HEK293 (cell line): ENCODE data around the gene TENT4B.

Experiments used
- CTCF ChIA-PET: fragments of 350-600 bp; formaldehyde crosslinking; extraction: SDS; loops from one replicate; lab custom pipeline; 2021; ENCODE audit warnings: antibody characterized with exemption; lab: Yijun Ruan, JAX
- POLR2A ChIA-PET: fragments of 300-600 bp; formaldehyde crosslinking; extraction: SDS; loops from one replicate; lab custom pipeline; 2020; ENCODE audit warnings: antibody characterized with exemption, inconsistent platforms; lab: Yijun Ruan, JAX
- H3K27ac ChIP-seq: fragments of 200-500 bp; sonication (Bioruptor generic); 2 replicates; pipeline ENCODE4 v1.5.1; 2014; ENCODE audit warnings: low read depth, low read length, control low read depth, inconsistent platforms; ENCODE audit errors: extremely low read depth
- H3K36me3 ChIP-seq, 2 experiments: fragments of 200-500 bp in 1 of 2; sonication (Bioruptor generic) in 1 of 2; 1 replicate in 1 of 2; 2 replicates in 1 of 2; pipeline ENCODE4 v1.5.1; 2014 to 2017; ENCODE audit warnings: inconsistent platforms in 2 of 2, low read length in 2 of 2; ENCODE audit not compliant: control insufficient read depth in 2 of 2, insufficient read depth in 1 of 2
- H3K4me1 ChIP-seq: fragments of 200-500 bp; sonication (Bioruptor generic); 2 replicates; pipeline ENCODE4 v1.5.1; 2014; ENCODE audit warnings: mild to moderate bottlenecking, low read length, inconsistent platforms; ENCODE audit not compliant: control insufficient read depth, insufficient read depth
- H3K4me3 ChIP-seq: 2 replicates; pipeline ENCODE4 v1.5.1; 2011; ENCODE audit warnings: low read depth, mild to moderate bottlenecking, control low read depth, low read length, moderate library complexity
- H3K9me3 ChIP-seq: fragments of 200-500 bp; sonication (Bioruptor generic); 2 replicates; pipeline ENCODE4 v1.5.1; 2014; ENCODE audit warnings: low read depth, low read length, inconsistent platforms; ENCODE audit not compliant: control insufficient read depth, insufficient read depth
- BCL11B ChIP-seq: fragments of 450-650 bp; formaldehyde crosslinking; IDR thresholded peaks from 2 replicates; pipeline ENCODE4 v1.5.1; 2016; ENCODE audit warnings: low read depth, missing biosample characterization, missing genetic modification characterization
- HOXA7 ChIP-seq: sonication (generic); formaldehyde crosslinking; IDR thresholded peaks from 2 replicates; pipeline ENCODE4 v1.8.1; 2022; ENCODE audit warnings: missing genetic modification reagents, borderline replicate concordance
- MZF1 ChIP-seq: fragments of 450-650 bp; formaldehyde crosslinking; IDR thresholded peaks from 2 replicates; pipeline ENCODE4 v1.5.1; 2017; ENCODE audit warnings: missing biosample characterization, missing genetic modification characterization, borderline replicate concordance
- WT1 ChIP-seq: fragments of 450-650 bp; formaldehyde crosslinking; IDR thresholded peaks from 2 replicates; pipeline ENCODE4 v1.5.1; 2016; ENCODE audit warnings: missing biosample characterization, missing genetic modification characterization
- YY2 ChIP-seq: fragments of 450-650 bp; formaldehyde crosslinking; IDR thresholded peaks from 2 replicates; pipeline ENCODE4 v1.5.1; 2016; ENCODE audit warnings: missing biosample characterization, missing genetic modification characterization
- ZNF132 ChIP-seq: fragments of 450-650 bp; formaldehyde crosslinking; IDR thresholded peaks from 2 replicates; pipeline ENCODE4 v1.5.1; 2017; ENCODE audit warnings: missing biosample characterization, missing genetic modification characterization, borderline replicate concordance
- ZNF23 ChIP-seq: fragments of 450-650 bp; formaldehyde crosslinking; IDR thresholded peaks from 2 replicates; pipeline ENCODE4 v1.5.1; 2016; ENCODE audit warnings: missing biosample characterization, missing genetic modification characterization, borderline replicate concordance
- ZNF366 ChIP-seq: fragments of 450-650 bp; formaldehyde crosslinking; conservative IDR thresholded peaks from 2 replicates; pipeline ENCODE4 v1.5.1; 2016; ENCODE audit warnings: missing biosample characterization, missing genetic modification characterization
- ZNF416 ChIP-seq: fragments of 450-650 bp; formaldehyde crosslinking; IDR thresholded peaks from 2 replicates; pipeline ENCODE4 v1.5.1; 2016; ENCODE audit warnings: missing biosample characterization, missing genetic modification characterization
- ZNF529 ChIP-seq: fragments of 450-650 bp; formaldehyde crosslinking; IDR thresholded peaks from 2 replicates; pipeline ENCODE4 v1.5.1; 2017; ENCODE audit warnings: missing genetic modification characterization, missing biosample characterization; ENCODE audit not compliant: insufficient replicate concordance
- ZNF585B ChIP-seq: fragments of 450-650 bp; formaldehyde crosslinking; IDR thresholded peaks from 2 replicates; pipeline ENCODE4 v1.5.1; 2016; ENCODE audit warnings: missing biosample characterization, missing genetic modification characterization
- ZNF624 ChIP-seq: fragments of 450-650 bp; formaldehyde crosslinking; IDR thresholded peaks from 2 replicates; pipeline ENCODE4 v1.5.1; 2017; ENCODE audit warnings: missing biosample characterization, missing genetic modification characterization
- ZNF629 ChIP-seq: fragments of 450-650 bp; formaldehyde crosslinking; IDR thresholded peaks from 2 replicates; pipeline ENCODE4 v1.5.1; 2017; ENCODE audit warnings: missing biosample characterization, missing genetic modification characterization
- TF ChIP-seq, protein P1 (sequence below): IDR thresholded peaks from 2 replicates; pipeline ENCODE4 v1.6.1; 2011; ENCODE audit warnings: mild to moderate bottlenecking, low read depth, low read length, borderline replicate concordance
- TF ChIP-seq, protein P2 (sequence below): fragments of 450-650 bp; formaldehyde crosslinking; IDR thresholded peaks from 2 replicates; pipeline ENCODE4 v1.5.1; 2017; ENCODE audit warnings: missing biosample characterization, missing genetic modification characterization
- TF ChIP-seq, protein P3 (sequence below): fragments of 450-650 bp; formaldehyde crosslinking; IDR thresholded peaks from 2 replicates; pipeline ENCODE4; 2016; ENCODE audit warnings: missing biosample characterization, missing genetic modification characterization
- TF ChIP-seq, protein P4 (sequence below): fragments of 450-650 bp; formaldehyde crosslinking; IDR thresholded peaks from 2 replicates; pipeline ENCODE4 v1.5.1; 2016; ENCODE audit warnings: missing biosample characterization, missing genetic modification characterization
- TF ChIP-seq, protein P5 (sequence below): fragments of 450-650 bp; formaldehyde crosslinking; IDR thresholded peaks from 2 replicates; pipeline ENCODE4 v1.5.1; 2016; ENCODE audit warnings: missing biosample characterization, missing genetic modification characterization

TENT4B gene

DNA sequence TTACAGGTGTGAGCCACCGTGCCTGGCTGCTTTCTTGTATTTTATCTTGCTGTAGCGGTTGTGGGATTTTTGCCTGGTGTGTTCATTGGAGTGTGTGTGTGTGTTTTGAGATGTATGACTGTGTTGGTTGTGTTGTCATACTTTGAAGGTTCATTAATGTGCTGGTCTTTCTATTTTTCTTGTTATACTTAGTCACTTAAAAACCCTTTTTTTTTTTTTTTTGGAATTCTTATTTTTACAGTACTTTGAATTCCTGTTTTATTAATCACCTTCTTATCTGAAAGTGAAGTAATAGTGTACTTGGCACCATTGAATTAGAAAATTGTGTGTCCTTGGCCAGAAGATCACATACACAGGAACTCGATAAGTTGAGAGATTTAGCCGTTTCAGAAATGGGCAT is 30.2 kb downstream of the TENT4B start:
- no peaks in the 10 kb centered on the region; a peak in 1 of 3 replicates for H3K36me3 ChIP-seq
- no peak overlapping the region for H3K4me3 ChIP-seq
- H3K9me3 ChIP-seq: no peaks in the 10 kb centered on the region
- POLR2A ChIA-PET: no interaction called here
- TF ChIP-seq ZNF629 (tag by site-specific recombination): no peak
- TF ChIP-seq, protein P1, sequence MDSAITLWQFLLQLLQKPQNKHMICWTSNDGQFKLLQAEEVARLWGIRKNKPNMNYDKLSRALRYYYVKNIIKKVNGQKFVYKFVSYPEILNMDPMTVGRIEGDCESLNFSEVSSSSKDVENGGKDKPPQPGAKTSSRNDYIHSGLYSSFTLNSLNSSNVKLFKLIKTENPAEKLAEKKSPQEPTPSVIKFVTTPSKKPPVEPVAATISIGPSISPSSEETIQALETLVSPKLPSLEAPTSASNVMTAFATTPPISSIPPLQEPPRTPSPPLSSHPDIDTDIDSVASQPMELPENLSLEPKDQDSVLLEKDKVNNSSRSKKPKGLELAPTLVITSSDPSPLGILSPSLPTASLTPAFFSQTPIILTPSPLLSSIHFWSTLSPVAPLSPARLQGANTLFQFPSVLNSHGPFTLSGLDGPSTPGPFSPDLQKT: no peak
- TF ChIP-seq, protein P2, sequence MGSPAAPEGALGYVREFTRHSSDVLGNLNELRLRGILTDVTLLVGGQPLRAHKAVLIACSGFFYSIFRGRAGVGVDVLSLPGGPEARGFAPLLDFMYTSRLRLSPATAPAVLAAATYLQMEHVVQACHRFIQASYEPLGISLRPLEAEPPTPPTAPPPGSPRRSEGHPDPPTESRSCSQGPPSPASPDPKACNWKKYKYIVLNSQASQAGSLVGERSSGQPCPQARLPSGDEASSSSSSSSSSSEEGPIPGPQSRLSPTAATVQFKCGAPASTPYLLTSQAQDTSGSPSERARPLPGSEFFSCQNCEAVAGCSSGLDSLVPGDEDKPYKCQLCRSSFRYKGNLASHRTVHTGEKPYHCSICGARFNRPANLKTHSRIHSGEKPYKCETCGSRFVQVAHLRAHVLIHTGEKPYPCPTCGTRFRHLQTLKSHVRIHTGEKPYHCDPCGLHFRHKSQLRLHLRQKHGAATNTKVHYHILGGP: no peak
- TF ChIP-seq ZNF23 (tag by site-specific recombination): no peak
- no peak for TF ChIP-seq ZNF416 (tag by site-specific recombination)
- TF ChIP-seq WT1 (tag by site-specific recombination): no peak
- no peak for TF ChIP-seq ZNF624
- H3K27ac ChIP-seq: no peak overlapping the region
- CTCF ChIA-PET: no interaction called here
- 0 out of 2 replicates have a peak, but pooled peaks cover 4% of the 10 kb centered on the region for H3K4me1 ChIP-seq

DNA sequence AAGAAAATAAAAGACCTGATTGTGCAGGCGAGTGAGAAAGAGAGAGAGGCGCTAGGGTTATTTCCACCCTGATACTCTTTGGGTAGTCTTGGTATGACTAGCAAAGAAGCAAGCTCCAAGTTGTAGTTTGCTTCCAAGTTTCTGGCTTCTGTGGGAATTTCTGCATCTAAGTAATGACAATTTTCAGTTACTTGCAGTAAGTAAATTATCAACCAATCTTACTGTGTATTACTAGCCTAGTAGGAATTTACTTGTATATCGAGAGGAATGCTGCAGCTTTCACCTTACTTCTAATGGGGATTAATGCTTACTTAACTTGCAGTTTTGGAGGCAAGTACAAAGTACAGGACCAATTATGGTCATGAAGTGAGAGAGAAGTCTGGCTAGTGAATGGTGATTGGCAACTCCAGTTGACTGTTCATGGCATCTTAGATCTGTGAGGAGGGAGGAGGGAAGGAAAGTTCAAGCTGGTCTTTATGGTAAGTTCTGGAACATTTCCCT is 31.9 kb downstream of the TENT4B start:
- no peaks in the 10 kb centered on the region for H3K9me3 ChIP-seq
- H3K27ac ChIP-seq: no peak overlapping the region
- ChIA-PET POLR2A (no interaction called here), CTCF (interaction anchor here (0.9 to 1.8 kb wide), 3 partner anchors 12 to 227 kb away, joined by 3 to 6 read pairs (median 3); no protein-coding TSS in a partner anchor)
- 0 out of 2 replicates have a peak, but pooled peaks cover 4% of the 10 kb centered on the region for H3K4me1 ChIP-seq
- no peak for TF ChIP-seq ZNF585B (tag by site-specific recombination)
- no peak for TF ChIP-seq MZF1 (tag by site-specific recombination)
- no peak for TF ChIP-seq ZNF366
- TF ChIP-seq, protein P3, sequence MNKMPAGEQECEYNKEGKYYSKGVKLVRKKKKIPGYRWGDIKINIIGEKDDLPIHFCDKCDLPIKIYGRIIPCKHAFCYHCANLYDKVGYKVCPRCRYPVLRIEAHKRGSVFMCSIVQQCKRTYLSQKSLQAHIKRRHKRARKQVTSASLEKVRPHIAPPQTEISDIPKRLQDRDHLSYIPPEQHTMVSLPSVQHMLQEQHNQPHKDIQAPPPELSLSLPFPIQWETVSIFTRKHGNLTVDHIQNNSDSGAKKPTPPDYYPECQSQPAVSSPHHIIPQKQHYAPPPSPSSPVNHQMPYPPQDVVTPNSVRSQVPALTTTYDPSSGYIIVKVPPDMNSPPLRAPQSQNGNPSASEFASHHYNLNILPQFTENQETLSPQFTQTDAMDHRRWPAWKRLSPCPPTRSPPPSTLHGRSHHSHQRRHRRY (tag by site-specific recombination): no peak
- no peak for TF ChIP-seq HOXA7 (CRISPR knock-in tag)
- TF ChIP-seq, protein P4, sequence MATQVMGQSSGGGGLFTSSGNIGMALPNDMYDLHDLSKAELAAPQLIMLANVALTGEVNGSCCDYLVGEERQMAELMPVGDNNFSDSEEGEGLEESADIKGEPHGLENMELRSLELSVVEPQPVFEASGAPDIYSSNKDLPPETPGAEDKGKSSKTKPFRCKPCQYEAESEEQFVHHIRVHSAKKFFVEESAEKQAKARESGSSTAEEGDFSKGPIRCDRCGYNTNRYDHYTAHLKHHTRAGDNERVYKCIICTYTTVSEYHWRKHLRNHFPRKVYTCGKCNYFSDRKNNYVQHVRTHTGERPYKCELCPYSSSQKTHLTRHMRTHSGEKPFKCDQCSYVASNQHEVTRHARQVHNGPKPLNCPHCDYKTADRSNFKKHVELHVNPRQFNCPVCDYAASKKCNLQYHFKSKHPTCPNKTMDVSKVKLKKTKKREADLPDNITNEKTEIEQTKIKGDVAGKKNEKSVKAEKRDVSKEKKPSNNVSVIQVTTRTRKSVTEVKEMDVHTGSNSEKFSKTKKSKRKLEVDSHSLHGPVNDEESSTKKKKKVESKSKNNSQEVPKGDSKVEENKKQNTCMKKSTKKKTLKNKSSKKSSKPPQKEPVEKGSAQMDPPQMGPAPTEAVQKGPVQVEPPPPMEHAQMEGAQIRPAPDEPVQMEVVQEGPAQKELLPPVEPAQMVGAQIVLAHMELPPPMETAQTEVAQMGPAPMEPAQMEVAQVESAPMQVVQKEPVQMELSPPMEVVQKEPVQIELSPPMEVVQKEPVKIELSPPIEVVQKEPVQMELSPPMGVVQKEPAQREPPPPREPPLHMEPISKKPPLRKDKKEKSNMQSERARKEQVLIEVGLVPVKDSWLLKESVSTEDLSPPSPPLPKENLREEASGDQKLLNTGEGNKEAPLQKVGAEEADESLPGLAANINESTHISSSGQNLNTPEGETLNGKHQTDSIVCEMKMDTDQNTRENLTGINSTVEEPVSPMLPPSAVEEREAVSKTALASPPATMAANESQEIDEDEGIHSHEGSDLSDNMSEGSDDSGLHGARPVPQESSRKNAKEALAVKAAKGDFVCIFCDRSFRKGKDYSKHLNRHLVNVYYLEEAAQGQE: no peak
- no peak for TF ChIP-seq ZNF529 (tag by site-specific recombination)
- TF ChIP-seq ZNF132: no peak
- TF ChIP-seq YY2 (tag by site-specific recombination): no peak
- no peak for TF ChIP-seq BCL11B (tag by site-specific recombination)
- TF ChIP-seq, protein P5, sequence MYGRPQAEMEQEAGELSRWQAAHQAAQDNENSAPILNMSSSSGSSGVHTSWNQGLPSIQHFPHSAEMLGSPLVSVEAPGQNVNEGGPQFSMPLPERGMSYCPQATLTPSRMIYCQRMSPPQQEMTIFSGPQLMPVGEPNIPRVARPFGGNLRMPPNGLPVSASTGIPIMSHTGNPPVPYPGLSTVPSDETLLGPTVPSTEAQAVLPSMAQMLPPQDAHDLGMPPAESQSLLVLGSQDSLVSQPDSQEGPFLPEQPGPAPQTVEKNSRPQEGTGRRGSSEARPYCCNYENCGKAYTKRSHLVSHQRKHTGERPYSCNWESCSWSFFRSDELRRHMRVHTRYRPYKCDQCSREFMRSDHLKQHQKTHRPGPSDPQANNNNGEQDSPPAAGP: no peak
- no peak overlapping the region for H3K4me3 ChIP-seq
- no peaks in the 10 kb centered on the region; a peak in 1 of 3 replicates for H3K36me3 ChIP-seq
